Ascending aorta (tissue), 2 donors: ENCODE measurements around the gene LSM3. TPM values are rescaled to one million over a fixed set of nuclear protein-coding genes. Genes with fewer than 3 reads are reported as not detected.

Experiments
- DNase-seq, 2 donors: peaks; one replicate each; pipeline ENCODE4 v3.0.0-alpha.2; 2019; ENCODE audit warnings: low spot score in 2 of 2
- H3K27ac ChIP-seq, 2 donors: fragments of 200-600 bp; sonication (generic); one replicate each; pipeline ENCODE4 v1.5.1; 2016 to 2017; ENCODE audit warnings: mild to moderate bottlenecking in 1 of 2
- H3K27me3 ChIP-seq: fragments of 200-600 bp; sonication (generic); one replicate; pipeline ENCODE4 v1.5.1; 2017
- H3K36me3 ChIP-seq, 2 donors: fragments of 200-600 bp; sonication (generic); one replicate each; pipeline ENCODE4 v1.5.1; 2016
- H3K4me1 ChIP-seq, 2 donors: fragments of 200-600 bp; sonication (generic); one replicate each; pipeline ENCODE4 v1.5.1; 2016 to 2017; ENCODE audit warnings: mild to moderate bottlenecking in 1 of 2
- H3K4me3 ChIP-seq, 2 donors: fragments of 200-600 bp; sonication (generic); one replicate each; pipeline ENCODE4 v1.5.1; 2016 to 2017; ENCODE audit warnings: mild to moderate bottlenecking in 1 of 2
- H3K9me3 ChIP-seq, 2 donors: fragments of 200-600 bp; sonication (generic); one replicate each; pipeline ENCODE4 v1.5.1; 2016
- CTCF ChIP-seq, 3 experiments: fragments of 200-600 bp in 2 of 3; fragments of 450-650 bp in 1 of 3; sonication (generic) in 2 of 3; IDR thresholded peaks; one replicate each; pipeline ENCODE4 v1.5.1; 2016 to 2019; ENCODE audit warnings: antibody characterized with exemption in 3 of 3, mild to moderate bottlenecking in 1 of 3, moderate library complexity in 1 of 3
- intact Hi-C: fragments of 100-400 bp; cut with DNase I; formaldehyde crosslinking; loops from one replicate; pipeline ENCODE4 v1.15.1; 2023
- total RNA-seq: library from RNA; depleted of rRNA; stranded (reverse); fragments of >200 nt; gene quantifications from one replicate; pipeline ENCODE4 v1.1.0, GENCODE V29; 2016

LSM3 gene
- total RNA-seq, 1 donor from 2014 or later, result 3.9 TPM

- Histone ChIP-seq H3K36me3 (peaks cover 76 to 95% of the 10 kb centered on the region in 2 donors), H3K27ac (peak overlapping the region in 1 of 2 donors; percentile 85), H3K4me3 (no peak overlapping the region), H3K27me3 (no peaks in the 10 kb centered on the region), H3K9me3 (no peaks in the 10 kb centered on the region), H3K4me1 (peaks cover 0 to 21% of the 10 kb centered on the region in 2 donors)
- intact Hi-C loops, result no loop called here
- TF ChIP-seq CTCF (IDR thresholded peaks at IDR 0.05), result no peak
- DNase-seq, result no peak
Measured at GRCh38 chr3:14135581-14135980, 43.0 kb upstream of the LSM3 start.

- intact Hi-C loops, result no loop called here
- no peaks in the 10 kb centered on the region for H3K27me3 ChIP-seq
- peak in 1 of 2 donors; percentile 87 for DNase-seq
- H3K36me3 ChIP-seq, result peaks cover 66 to 95% of the 10 kb centered on the region in 2 donors
- H3K4me1 ChIP-seq, result peaks cover 3 to 27% of the 10 kb centered on the region in 2 donors
- H3K4me3 ChIP-seq, result no peak overlapping the region
- H3K9me3 ChIP-seq, result no peaks in the 10 kb centered on the region
- no peak for TF ChIP-seq CTCF (IDR thresholded peaks at IDR 0.05)
- H3K27ac ChIP-seq, result peak overlapping the region; percentile 77 to 85
Measured at GRCh38 chr3:14137004-14137403, 41.6 kb upstream of the LSM3 start.

- Histone ChIP-seq H3K4me1 (peaks cover 6 to 31% of the 10 kb centered on the region in 2 donors), H3K27me3 (no peaks in the 10 kb centered on the region), H3K4me3 (no peak overlapping the region), H3K27ac (peak overlapping the region; percentile 77 to 85), H3K9me3 (no peaks in the 10 kb centered on the region), H3K36me3 (peaks cover 64 to 94% of the 10 kb centered on the region in 2 donors)
- no peak for TF ChIP-seq CTCF (IDR thresholded peaks at IDR 0.05)
- peak in 1 of 2 donors; percentile 56 for DNase-seq
- intact Hi-C loops, result no loop called here
Measured at GRCh38 chr3:14137445-14137844, 41.2 kb upstream of the LSM3 start.

GRCh38 chr3:14138109-14138877, 40.3 kb upstream of the LSM3 start:
- H3K9me3 ChIP-seq, result no peaks in the 10 kb centered on the region
- peaks cover 55 to 86% of the 10 kb centered on the region in 2 donors for H3K36me3 ChIP-seq
- H3K4me3 ChIP-seq, result no peak overlapping the region
- peak in 1 of 2 donors; percentile 60 for DNase-seq
- peaks cover 6 to 40% of the 10 kb centered on the region in 2 donors for H3K4me1 ChIP-seq
- TF ChIP-seq CTCF (IDR thresholded peaks at IDR 0.05), result no peak
- intact Hi-C loops, result no loop called here
- peak overlapping the region; percentile 77 to 85 for H3K27ac ChIP-seq
- no peaks in the 10 kb centered on the region for H3K27me3 ChIP-seq

- Histone ChIP-seq H3K36me3 (peaks cover 48 to 78% of the 10 kb centered on the region in 2 donors), H3K27me3 (no peaks in the 10 kb centered on the region), H3K4me1 (peaks cover 6 to 46% of the 10 kb centered on the region in 2 donors), H3K4me3 (no peak overlapping the region), H3K27ac (peak overlapping the region; percentile 77 to 85), H3K9me3 (no peaks in the 10 kb centered on the region)
- DNase-seq, result peak in 1 of 2 donors; percentile 55
- TF ChIP-seq CTCF (IDR thresholded peaks at IDR 0.05), result no peak
- intact Hi-C loops, result no loop called here
Measured at GRCh38 chr3:14138878-14139655, 39.5 kb upstream of the LSM3 start.
